GM18499 (cell line): ENCODE data around the gene STAG3.
"Not testable (repeated sequence)": the region's sequence is repeated elsewhere in the genome, so short reads cannot be mapped to it uniquely, and the experiment has no call there.

Source experiments
- ATAC-seq: cut with Tn5 transposase; IDR thresholded peaks from one replicate; pipeline ENCODE4 v1.9.1; 2021; ENCODE audit warnings: moderate number of reproducible peaks; ENCODE audit not compliant: insufficient read depth, unreplicated experiment

The STAG3 gene

GRCh38 chr7:100210805-100211204, 33.1 kb downstream of the STAG3 start:
- no peak for ATAC-seq

DNA sequence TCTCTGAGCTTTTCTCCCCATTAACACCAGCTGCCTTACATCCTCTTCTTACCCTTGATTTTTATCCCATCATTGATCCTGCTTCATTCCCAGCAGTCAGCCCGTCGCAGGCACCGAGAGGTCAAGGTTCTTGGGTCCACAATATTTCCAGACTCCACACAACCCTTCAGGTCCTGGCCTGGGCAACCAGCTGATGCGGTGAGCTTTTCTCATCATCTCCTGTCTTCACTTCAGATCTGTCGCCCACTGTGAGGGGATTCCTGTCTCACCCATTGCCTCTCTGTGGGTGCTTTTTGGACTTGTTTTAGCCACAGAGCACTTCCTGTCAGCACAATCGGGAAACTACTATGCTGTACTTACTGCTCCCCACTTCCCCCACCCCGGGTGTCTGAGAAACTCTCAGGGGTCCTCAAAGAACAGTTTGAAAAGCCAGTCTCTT, 33.6 kb downstream of the STAG3 start:
- ATAC-seq, result no peak

DNA sequence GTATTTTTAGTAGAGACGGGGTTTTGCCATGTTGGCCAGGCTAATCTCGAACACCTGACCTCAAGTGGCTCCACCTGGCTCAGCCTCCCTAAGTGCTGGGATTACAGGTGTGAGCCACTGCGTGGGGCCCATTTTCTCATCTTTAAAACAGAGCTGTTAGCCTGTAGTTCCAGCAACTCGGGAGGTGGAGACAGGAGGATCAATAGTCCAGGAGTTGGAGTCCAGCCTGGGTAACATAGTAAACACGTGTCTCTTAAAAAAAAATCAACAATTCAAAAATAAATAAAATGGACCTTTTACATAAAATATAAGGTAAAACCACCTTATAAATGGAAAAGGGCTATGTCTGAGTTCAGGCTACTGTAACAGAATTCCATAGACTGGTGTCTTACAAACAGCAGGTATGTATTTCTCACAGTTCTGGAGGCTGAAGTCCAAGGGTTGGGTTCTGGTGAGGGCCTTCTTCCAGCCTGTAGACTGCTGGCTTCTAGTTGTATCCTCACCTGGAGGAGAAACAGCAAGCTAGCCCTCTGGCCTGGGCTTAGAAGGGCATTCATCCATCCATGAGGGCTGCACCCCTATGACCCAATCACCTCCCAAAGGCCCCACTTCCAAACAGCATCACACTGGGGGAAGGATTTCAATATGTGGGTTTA, 35.0 kb downstream of the STAG3 start:
- ATAC-seq, result no peak

DNA sequence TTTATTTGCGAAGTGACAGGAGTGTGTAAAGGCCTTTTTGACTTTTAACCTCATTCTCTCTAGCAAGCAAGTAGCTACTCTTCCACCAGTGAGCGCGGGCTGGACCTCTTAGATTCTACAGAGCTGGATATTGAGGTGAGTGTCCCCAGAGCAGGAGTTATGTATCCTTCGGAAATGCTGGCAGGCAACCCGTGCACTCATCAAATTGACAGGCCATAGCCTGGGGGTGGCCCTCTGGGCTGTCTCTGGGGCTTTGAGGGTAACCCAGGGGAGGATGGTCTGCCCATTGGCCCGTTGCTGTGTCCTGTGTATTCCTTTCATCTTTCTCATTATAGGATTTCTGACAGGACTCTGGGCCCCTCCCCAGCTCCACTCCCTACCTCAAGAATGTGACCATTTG, 36.0 kb downstream of the STAG3 start:
- ATAC-seq, result no peak

DNA sequence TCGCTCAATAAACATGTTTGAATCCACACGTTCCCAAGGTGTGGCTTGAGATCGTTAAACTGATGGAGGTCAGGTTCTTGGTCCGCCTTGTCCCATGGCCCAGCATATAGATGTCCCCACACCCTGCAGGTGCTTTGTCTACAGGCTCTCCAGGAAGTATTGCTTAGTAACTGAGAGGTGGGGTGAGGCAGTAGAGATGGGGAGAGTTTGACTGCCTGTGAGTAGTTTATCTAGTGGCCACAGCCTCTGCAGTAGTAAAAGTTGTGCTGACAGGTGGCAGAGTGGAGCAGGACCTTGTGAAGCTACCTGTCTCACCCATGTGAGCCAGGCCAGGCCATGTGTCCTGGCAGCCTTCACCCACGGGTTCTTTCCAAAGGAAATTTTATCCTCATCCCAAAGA, 36.6 kb downstream of the STAG3 start:
- not testable (repeated sequence) for ATAC-seq

DNA sequence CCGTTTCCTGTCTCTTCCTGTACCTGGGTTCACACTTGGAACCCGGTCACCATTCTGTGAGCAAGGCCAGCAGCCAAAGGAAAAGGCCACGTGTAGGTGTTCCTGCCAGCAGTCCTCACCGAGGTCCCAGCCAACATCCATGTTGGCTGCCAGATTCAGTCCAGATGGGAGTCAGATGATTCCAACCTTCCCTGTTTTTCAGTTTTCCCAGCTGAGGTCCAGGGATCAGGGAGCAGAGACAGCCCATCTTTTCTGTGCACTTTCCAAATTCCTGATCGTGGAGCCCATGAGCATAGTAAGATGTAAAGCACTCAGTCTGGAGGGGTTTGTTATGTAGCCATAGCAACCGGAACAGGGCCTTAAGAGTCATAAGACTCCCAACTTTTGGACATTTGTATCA, 38.2 kb downstream of the STAG3 start:
- no peak for ATAC-seq

- not testable (repeated sequence) for ATAC-seq
These were observed 40.2 kb downstream of the STAG3 start for GRCh38 chr7:100217934-100218333.

DNA sequence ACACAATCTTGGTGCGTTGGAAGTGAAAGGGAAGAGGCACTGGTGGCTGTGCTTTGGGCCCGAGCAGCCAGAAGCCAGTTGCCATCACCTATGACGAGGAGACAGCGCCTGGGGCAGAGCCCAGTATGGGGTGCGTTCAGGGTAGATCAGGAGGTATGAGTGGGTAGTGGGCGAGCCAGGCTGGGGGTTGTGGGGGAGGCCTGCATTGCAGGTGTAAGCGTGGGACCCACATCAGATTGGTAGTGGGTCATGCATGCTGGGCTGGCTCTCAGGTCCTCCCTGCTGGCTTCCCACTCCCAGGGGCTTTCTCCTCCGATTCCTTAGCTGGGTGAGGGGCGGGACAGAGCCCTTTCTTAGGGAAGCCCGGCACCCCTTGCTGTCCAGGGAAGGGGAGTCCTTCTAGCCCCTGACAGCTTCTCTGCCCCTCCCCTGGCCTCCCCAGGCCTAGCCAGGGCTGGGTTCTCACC, 41.6 kb downstream of the STAG3 start:
- no peak for ATAC-seq

DNA sequence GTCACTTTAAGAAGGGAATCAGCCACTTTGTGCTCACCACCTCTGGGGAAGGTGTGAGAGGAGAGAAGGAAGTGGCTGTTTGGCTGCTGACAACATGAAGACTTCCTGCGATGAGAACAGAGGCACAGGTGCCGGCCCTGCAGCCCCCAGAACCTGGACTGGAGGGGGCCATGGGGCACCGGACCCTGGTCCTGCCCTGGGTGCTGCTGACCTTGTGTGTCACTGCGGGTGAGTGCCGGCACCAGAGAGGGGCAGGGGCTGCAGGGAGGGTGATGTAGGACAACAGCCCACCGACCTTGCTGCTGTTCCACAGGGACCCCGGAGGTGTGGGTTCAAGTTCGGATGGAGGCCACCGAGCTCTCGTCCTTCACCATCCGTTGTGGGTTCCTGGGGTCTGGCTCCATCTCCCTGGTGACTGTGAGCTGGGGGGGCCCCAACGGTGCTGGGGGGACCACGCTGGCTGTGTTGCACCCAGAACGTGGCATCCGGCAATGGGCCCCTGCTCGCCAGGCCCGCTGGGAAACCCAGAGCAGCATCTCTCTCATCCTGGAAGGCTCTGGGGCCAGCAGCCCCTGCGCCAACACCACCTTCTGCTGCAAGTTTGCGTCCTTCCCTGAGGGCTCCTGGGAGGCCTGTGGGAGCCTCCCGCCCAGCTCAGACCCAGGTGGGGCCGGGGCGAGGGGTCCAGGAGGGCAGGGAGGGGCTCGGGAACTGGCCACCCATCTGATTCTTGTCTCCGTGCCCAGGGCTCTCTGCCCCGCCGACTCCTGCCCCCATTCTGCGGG, 42.3 kb downstream of the STAG3 start, which contains the start of gene PVRIG:
Gene PVRIG (plus strand): TSS at position 149 of the 785 bp plus-strand sequence. CDS start 22 bp downstream, at position 171.
- ATAC-seq, result not testable (repeated sequence)

- ATAC-seq, result no peak
These were observed 43.0 kb downstream of the STAG3 start for GRCh38 chr7:100220586-100221230.

DNA sequence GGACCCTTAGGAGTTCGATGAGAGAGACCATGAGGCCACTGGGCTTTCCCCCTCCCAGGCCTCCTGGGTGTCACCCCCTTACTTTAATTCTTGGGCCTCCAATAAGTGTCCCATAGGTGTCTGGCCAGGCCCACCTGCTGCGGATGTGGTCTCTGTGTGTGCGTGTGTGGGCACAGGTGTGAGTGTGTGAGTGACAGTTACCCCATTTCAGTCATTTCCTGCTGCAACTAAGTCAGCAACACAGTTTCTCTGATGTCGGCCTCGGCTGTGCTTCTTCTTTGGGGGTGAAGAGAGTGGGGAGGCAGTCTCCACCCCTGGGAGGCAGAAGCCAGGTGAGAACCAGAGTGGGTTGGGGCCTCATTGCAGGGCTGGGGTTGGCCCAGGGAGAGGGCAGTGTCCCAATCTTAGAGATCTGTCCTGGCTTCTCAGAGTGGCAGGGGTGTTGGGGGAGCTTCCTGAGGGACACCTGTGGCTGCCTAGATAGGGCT, 43.6 kb downstream of the STAG3 start:
- ATAC-seq, result peak; percentile 29

- no peak for ATAC-seq
These were observed 44.2 kb downstream of the STAG3 start for GRCh38 chr7:100221767-100222444.

GRCh38 chr7:100222445-100223132, 44.9 kb downstream of the STAG3 start:
- no peak for ATAC-seq

GRCh38 chr7:100223376-100223927, 45.7 kb downstream of the STAG3 start:
- ATAC-seq, result not testable (repeated sequence)

GRCh38 chr7:100224891-100225290, 47.2 kb downstream of the STAG3 start:
- not testable (repeated sequence) for ATAC-seq

DNA sequence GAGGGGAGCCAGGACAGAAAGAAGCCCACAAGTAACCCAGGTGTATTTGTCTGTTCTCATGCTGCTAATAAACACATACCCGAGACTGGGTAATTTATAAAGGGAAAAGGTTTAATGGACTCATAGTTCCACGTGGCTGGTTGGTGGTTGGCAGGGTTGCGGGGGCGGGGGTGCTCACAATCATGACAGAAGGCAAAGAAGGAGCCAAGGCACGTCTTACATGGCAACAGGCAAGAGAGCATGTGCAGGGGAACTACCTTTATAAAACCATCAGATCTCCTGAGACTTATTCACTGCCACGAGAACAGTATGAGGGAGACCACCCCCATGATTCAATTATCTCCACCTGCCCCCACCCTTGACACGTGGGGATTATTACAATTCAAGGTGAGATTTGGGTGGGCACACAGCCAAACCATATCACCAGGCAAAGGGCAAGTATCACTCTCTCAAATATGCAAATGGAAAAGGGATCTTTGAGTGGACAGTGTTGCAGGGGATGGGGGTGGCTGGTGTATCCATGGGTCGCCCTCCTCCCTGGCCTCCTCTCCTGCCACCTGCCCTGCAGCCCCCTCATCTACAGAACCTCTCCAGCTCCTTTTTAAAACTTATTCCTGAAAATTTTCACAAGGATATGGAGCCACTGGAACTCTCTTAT, 57.1 kb downstream of the STAG3 start:
- not testable (repeated sequence) for ATAC-seq

DNA sequence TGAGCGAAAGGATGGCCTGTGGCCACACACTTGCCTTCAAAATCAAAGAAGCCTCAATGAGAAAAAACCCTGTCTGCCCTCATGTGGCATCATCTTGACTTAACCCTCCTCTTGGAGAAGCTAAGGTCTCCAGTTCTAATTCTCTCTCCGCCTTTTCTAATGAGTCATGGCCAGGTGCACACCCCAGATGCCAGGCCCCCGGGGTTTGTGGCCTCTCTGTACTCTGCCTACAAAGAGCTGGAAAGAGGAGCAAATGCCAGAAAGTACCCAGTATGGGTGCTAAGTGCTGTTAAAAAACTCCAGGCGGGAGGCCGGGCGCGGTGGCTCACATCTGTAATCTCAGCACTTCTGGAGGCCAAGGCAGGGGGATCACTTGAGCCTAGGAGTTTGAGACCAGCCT, 62.3 kb downstream of the STAG3 start:
- not testable (repeated sequence) for ATAC-seq

DNA sequence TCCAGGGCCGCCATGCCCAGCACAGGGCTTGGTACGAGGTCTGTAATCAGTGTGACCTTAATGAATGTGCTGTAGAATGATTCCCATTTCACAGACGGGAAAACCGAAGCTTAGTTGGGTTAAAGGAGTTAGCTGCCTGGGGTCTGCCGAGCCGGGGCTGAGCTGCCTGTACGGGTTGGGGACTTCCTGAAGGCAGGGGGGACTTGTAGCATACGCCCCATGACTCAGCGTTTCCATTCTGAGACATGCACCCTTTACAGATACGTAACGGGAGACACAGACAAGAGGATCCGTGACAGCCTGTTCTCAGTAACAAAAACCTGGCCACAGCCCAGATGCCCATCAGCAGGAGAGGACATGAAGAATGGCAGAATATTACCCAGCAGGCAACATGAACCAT, 65.7 kb downstream of the STAG3 start:
- ATAC-seq, result peak; percentile 47
